Fibroblast of lung (primary cell): ENCODE results near the gene PALLD. TPM values are rescaled to one million over a fixed set of nuclear protein-coding genes. Genes with fewer than 3 reads are reported as not detected.
"Not testable (repeated sequence)": the region's sequence is repeated elsewhere in the genome, so short reads cannot be mapped to it uniquely, and the experiment has no call there.

Experiments
- DNase-seq, 2 donors: peaks; one replicate each; pipeline versions ENCODE4 v3.0.0 to v3.0.0-alpha.2; 2010; ENCODE audit warnings: low read depth in 2 of 2
- H2AFZ ChIP-seq: 2 replicates; pipeline ENCODE4 v1.5.1; 2012; ENCODE audit warnings: low read length, control low read depth, inconsistent platforms
- H3K27ac ChIP-seq: 2 replicates; pipeline ENCODE4 v1.5.1; 2011; ENCODE audit warnings: low read length, control low read depth; ENCODE audit not compliant: insufficient read depth
- H3K27me3 ChIP-seq: 2 replicates; pipeline ENCODE4 v1.5.1; 2011; ENCODE audit warnings: mild to moderate bottlenecking, low read length; ENCODE audit not compliant: control insufficient read depth, insufficient read depth
- H3K36me3 ChIP-seq: 2 replicates; pipeline ENCODE4 v1.5.1; 2011; ENCODE audit warnings: low read length; ENCODE audit not compliant: control insufficient read depth, insufficient read depth
- H3K4me1 ChIP-seq: 2 replicates; pipeline ENCODE4 v1.5.1; 2011; ENCODE audit warnings: low read length; ENCODE audit not compliant: control insufficient read depth, insufficient read depth; ENCODE audit errors: extremely low read depth
- H3K4me2 ChIP-seq: 2 replicates; pipeline ENCODE4 v1.5.1; 2011; ENCODE audit warnings: low read length, control low read depth; ENCODE audit not compliant: insufficient read depth; ENCODE audit errors: extremely low read depth
- H3K4me3 ChIP-seq, 4 experiments: fragments of 200-600 bp in 1 of 4; sonication (generic) in 1 of 4; replicated peaks in 1 of 4; 2 replicates each; pipeline ENCODE4 v1.5.1; 2011 to 2016; ENCODE audit warnings: low read length in 4 of 4, low read depth in 3 of 4, mild to moderate bottlenecking in 3 of 4, control low read depth in 2 of 4, inconsistent platforms in 1 of 4, mixed read lengths in 1 of 4; ENCODE audit not compliant: insufficient read depth in 1 of 4; ENCODE audit errors: control extremely low read depth in 1 of 4
- H3K79me2 ChIP-seq: 2 replicates; pipeline ENCODE4 v1.5.1; 2012; ENCODE audit warnings: mild to moderate bottlenecking, low read length, inconsistent platforms; ENCODE audit not compliant: control insufficient read depth, insufficient read depth
- H3K9ac ChIP-seq: 2 replicates; pipeline ENCODE4 v1.5.1; 2011; ENCODE audit warnings: mild to moderate bottlenecking, low read length, control low read depth; ENCODE audit not compliant: insufficient read depth
- H3K9me3 ChIP-seq: 2 replicates; pipeline ENCODE4 v1.5.1; 2012; ENCODE audit warnings: low read depth, low read length; ENCODE audit not compliant: control insufficient read depth, insufficient read depth
- H4K20me1 ChIP-seq: 2 replicates; pipeline ENCODE4 v1.5.1; 2011; ENCODE audit warnings: low read length; ENCODE audit not compliant: control insufficient read depth, insufficient read depth; ENCODE audit errors: extremely low read depth
- EZH2 ChIP-seq: IDR thresholded peaks from 2 replicates; pipeline ENCODE4 v1.5.1; 2012; ENCODE audit warnings: low read length, control low read depth, mild to moderate bottlenecking; ENCODE audit errors: missing control alignments
- polyA plus RNA-seq, 2 donors: library from polyadenylated mRNA; depleted of rRNA in 1 of 2; stranded (reverse) in 1 of 2; unstranded in 1 of 2; fragments of >200 nt; gene quantifications; 2 replicates each; pipeline ENCODE4 v1.2.1, GENCODE V29; 2011 to 2012; ENCODE audit warnings: missing spikeins in 1 of 2
- total RNA-seq: library from RNA; depleted of rRNA; stranded (reverse); fragments of >200 nt; gene quantifications from 2 replicates; pipeline ENCODE4 v1.2.1, GENCODE V29; 2014
- TF ChIP-seq, protein P1 (sequence below), 2 donors: IDR thresholded peaks in 1 of 2; conservative IDR thresholded peaks in 1 of 2; 1 replicate in 1 of 2; 2 replicates in 1 of 2; pipeline ENCODE4 v1.5.1; 2011 to 2012; ENCODE audit warnings: low read length in 2 of 2, control low read depth in 1 of 2, inconsistent platforms in 1 of 2, low read depth in 1 of 2, mild to moderate bottlenecking in 1 of 2

PALLD gene
- total and polyA plus RNA-seq, 2 donors (not counting 1 experiment from before 2014, with no cell fraction given), result 200 to 205 TPM

DNA sequence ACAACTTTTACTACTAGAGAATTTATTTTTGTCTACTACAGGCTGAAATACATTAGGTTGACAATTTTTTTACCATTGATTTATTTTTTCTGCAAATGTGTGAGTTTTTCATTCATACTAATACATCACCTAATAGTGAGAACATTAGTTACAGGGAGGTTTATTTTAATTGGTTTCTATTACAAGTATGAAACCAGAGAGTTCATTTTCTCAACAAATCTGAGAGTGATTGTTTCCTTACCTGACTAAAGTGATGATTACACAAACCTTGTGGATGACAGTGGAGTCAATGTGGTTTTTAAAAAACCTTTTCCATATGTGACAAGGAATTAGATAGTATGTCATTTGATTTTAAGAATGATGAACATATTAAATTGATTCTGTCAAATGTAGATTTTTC lies 227.4 kb downstream of the PALLD start:
- no peak overlapping the region for H3K4me2 ChIP-seq
- no peak for TF ChIP-seq EZH2
- TF ChIP-seq, protein P1, sequence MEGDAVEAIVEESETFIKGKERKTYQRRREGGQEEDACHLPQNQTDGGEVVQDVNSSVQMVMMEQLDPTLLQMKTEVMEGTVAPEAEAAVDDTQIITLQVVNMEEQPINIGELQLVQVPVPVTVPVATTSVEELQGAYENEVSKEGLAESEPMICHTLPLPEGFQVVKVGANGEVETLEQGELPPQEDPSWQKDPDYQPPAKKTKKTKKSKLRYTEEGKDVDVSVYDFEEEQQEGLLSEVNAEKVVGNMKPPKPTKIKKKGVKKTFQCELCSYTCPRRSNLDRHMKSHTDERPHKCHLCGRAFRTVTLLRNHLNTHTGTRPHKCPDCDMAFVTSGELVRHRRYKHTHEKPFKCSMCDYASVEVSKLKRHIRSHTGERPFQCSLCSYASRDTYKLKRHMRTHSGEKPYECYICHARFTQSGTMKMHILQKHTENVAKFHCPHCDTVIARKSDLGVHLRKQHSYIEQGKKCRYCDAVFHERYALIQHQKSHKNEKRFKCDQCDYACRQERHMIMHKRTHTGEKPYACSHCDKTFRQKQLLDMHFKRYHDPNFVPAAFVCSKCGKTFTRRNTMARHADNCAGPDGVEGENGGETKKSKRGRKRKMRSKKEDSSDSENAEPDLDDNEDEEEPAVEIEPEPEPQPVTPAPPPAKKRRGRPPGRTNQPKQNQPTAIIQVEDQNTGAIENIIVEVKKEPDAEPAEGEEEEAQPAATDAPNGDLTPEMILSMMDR (conservative IDR thresholded peaks at IDR 0.05 in 1 of 2, IDR thresholded peaks at IDR 0.05 in 1 of 2; ENCODE audit: low read depth in 1 of 2, low read length in 2 of 2), result no peak
- H3K27ac ChIP-seq, result no peak overlapping the region

GRCh38 chr4:168724686-168725411 lies 228.0 kb downstream of the PALLD start:
- H3K4me2 ChIP-seq, result no peak overlapping the region
- no peaks in the 10 kb centered on the region for H3K79me2 ChIP-seq
- TF ChIP-seq, protein P1 (conservative IDR thresholded peaks at IDR 0.05 in 1 of 2, IDR thresholded peaks at IDR 0.05 in 1 of 2; ENCODE audit: low read depth in 1 of 2, low read length in 2 of 2), result no peak
- TF ChIP-seq EZH2, result no peak
- DNase-seq, result peak; percentile 82 to 85
- H2AFZ ChIP-seq, result no peak overlapping the region
- no peak overlapping the region for H3K9ac ChIP-seq
- H3K36me3 ChIP-seq, result no peaks in the 10 kb centered on the region
- peaks cover 12% of the 10 kb centered on the region for H3K4me1 ChIP-seq
- no peak overlapping the region for H3K27ac ChIP-seq
- H3K4me3 ChIP-seq, result no peak overlapping the region
- no peaks in the 10 kb centered on the region for H3K27me3 ChIP-seq
- H4K20me1 ChIP-seq, result no peaks in the 10 kb centered on the region
- no peaks in the 10 kb centered on the region for H3K9me3 ChIP-seq

More for the DNA sequence above, 227.4 kb downstream of the PALLD start:
- Histone ChIP-seq H4K20me1 (no peaks in the 10 kb centered on the region), H3K79me2 (no peaks in the 10 kb centered on the region), H3K9ac (no peak overlapping the region), H3K27me3 (no peaks in the 10 kb centered on the region), H2AFZ (no peak overlapping the region), H3K4me1 (peaks cover 12% of the 10 kb centered on the region), H3K4me3 (no peak overlapping the region), H3K36me3 (no peaks in the 10 kb centered on the region), H3K9me3 (no peaks in the 10 kb centered on the region)
- no peak for DNase-seq

GRCh38 chr4:168725930-168726329 lies 229.1 kb downstream of the PALLD start:
- no peaks in the 10 kb centered on the region for H3K36me3 ChIP-seq
- H3K27ac ChIP-seq, result no peak overlapping the region
- H3K4me3 ChIP-seq, result no peak overlapping the region
- H3K9me3 ChIP-seq, result no peaks in the 10 kb centered on the region
- H2AFZ ChIP-seq, result no peak overlapping the region
- no peak overlapping the region for H3K4me2 ChIP-seq
- H4K20me1 ChIP-seq, result no peaks in the 10 kb centered on the region
- DNase-seq, result no peak
- no peaks in the 10 kb centered on the region for H3K79me2 ChIP-seq
- H3K27me3 ChIP-seq, result no peaks in the 10 kb centered on the region
- H3K4me1 ChIP-seq, result peaks cover 14% of the 10 kb centered on the region
- H3K9ac ChIP-seq, result no peak overlapping the region
- TF ChIP-seq, protein P1 (conservative IDR thresholded peaks at IDR 0.05 in 1 of 2, IDR thresholded peaks at IDR 0.05 in 1 of 2; ENCODE audit: low read depth in 1 of 2, low read length in 2 of 2), result no peak
- TF ChIP-seq EZH2, result no peak

- not testable (repeated sequence) for H3K27ac ChIP-seq, H3K27me3 ChIP-seq, H4K20me1 ChIP-seq, H3K4me2 ChIP-seq, H3K9ac ChIP-seq, H3K9me3 ChIP-seq, H3K79me2 ChIP-seq, H3K36me3 ChIP-seq, H2AFZ ChIP-seq, H3K4me3 ChIP-seq
- DNase-seq, result peak in 1 of 2 donors; percentile 52
- H3K4me1 ChIP-seq, result peaks cover 14% of the 10 kb centered on the region
Observed at GRCh38 chr4:168727181-168727580, 230.3 kb downstream of the PALLD start.
